K562 (cell line): ENCODE results near the gene ANKRD13A. TPM values are rescaled to one million over a fixed set of nuclear protein-coding genes. Genes with fewer than 3 reads are reported as not detected.

Experiments used
- BCOR ChIP-seq: fragments of 450-650 bp; IDR thresholded peaks from 2 replicates; pipeline ENCODE4 v1.6.1; 2016
- BHLHE40 ChIP-seq: IDR thresholded peaks from 2 replicates; pipeline ENCODE4 v1.6.1; 2011; ENCODE audit warnings: low read length, improper control_type of control experiment
- EP300 ChIP-seq: IDR thresholded peaks from 2 replicates; pipeline ENCODE4 v1.6.1; 2012; ENCODE audit warnings: low read length, improper control_type of control experiment
- ETV6 ChIP-seq, 3 experiments: fragments of 150-350 bp in 1 of 3; sonication (generic) in 1 of 3; formaldehyde crosslinking in 1 of 3; IDR thresholded peaks; 2 replicates each; pipeline versions ENCODE4 v1.6.1 to v1.8.0; 2014 to 2022; ENCODE audit warnings: borderline replicate concordance in 2 of 3, low read depth in 2 of 3, antibody characterized with exemption in 1 of 3, low read length in 1 of 3, mild to moderate bottlenecking in 1 of 3, missing genetic modification reagents in 1 of 3
- HDAC1 ChIP-seq, 2 experiments: fragments of 450-650 bp; IDR thresholded peaks; 2 replicates each; pipeline ENCODE4 v1.6.1; 2016 to 2017; ENCODE audit warnings: inconsistent platforms in 1 of 2, mild to moderate bottlenecking in 1 of 2, moderate library complexity in 1 of 2
- HDAC6 ChIP-seq: IDR thresholded peaks from 2 replicates; pipeline ENCODE4 v1.6.1; 2012; ENCODE audit warnings: low read depth, mild to moderate bottlenecking, control low read depth, inconsistent platforms, low read length, moderate library complexity
- JUND ChIP-seq, 2 experiments: IDR thresholded peaks; 2 replicates in 1 of 2; 3 replicates in 1 of 2; pipeline ENCODE4 v1.6.1; 2011; ENCODE audit warnings: borderline replicate concordance in 2 of 2, low read depth in 2 of 2, low read length in 2 of 2, improper control_type of control experiment in 1 of 2, missing biosample characterization in 1 of 2, missing genetic modification characterization in 1 of 2, missing genetic modification reagents in 1 of 2
- KLF16 ChIP-seq: IDR thresholded peaks from 2 replicates; pipeline ENCODE4 v1.6.1; 2016; ENCODE audit warnings: antibody characterized with exemption
- LARP7 ChIP-seq: fragments of 450-650 bp; IDR thresholded peaks from 2 replicates; pipeline ENCODE4 v1.6.1; 2016
- LEF1 ChIP-seq: fragments of 450-650 bp; IDR thresholded peaks from 2 replicates; pipeline ENCODE4 v1.6.1; 2016; ENCODE audit warnings: mild to moderate bottlenecking
- MECOM ChIP-seq: fragments of 250-450 bp; sonication (Bioruptor Pico); IDR thresholded peaks from 2 replicates; pipeline ENCODE4 v1.8.0; 2022; ENCODE audit warnings: inconsistent platforms
- MITF ChIP-seq: IDR thresholded peaks from 2 replicates; pipeline ENCODE4 v1.6.1; 2014; ENCODE audit warnings: antibody characterized with exemption
- NKRF ChIP-seq: fragments of 450-650 bp; IDR thresholded peaks from 2 replicates; pipeline ENCODE4 v1.6.1; 2016; ENCODE audit warnings: borderline replicate concordance
- NUFIP1 ChIP-seq: fragments of 450-650 bp; IDR thresholded peaks from 2 replicates; pipeline ENCODE4 v1.6.1; 2018; ENCODE audit not compliant: partially characterized antibody
- PCBP2 ChIP-seq: fragments of 200-400 bp; formaldehyde crosslinking; IDR thresholded peaks from 2 replicates; pipeline ENCODE4 v1.6.1; 2018; ENCODE audit warnings: low read length, low read depth, mild to moderate bottlenecking, moderate library complexity; ENCODE audit not compliant: poor library complexity, severe bottlenecking
- PREB ChIP-seq: sonication (generic); formaldehyde crosslinking; IDR thresholded peaks from 2 replicates; pipeline ENCODE4 v1.8.1; 2023; ENCODE audit warnings: mild to moderate bottlenecking, missing genetic modification reagents
- RFX1 ChIP-seq: fragments of 450-650 bp; IDR thresholded peaks from 2 replicates; pipeline ENCODE4 v1.6.1; 2016; ENCODE audit warnings: mild to moderate bottlenecking, moderate library complexity
- ZC3H11A ChIP-seq: IDR thresholded peaks from 2 replicates; pipeline ENCODE4 v1.6.1; 2012; ENCODE audit warnings: low read depth, low read length, improper control_type of control experiment
- ZFP1 ChIP-seq: fragments of 450-650 bp; formaldehyde crosslinking; IDR thresholded peaks from 2 replicates; pipeline ENCODE4 v1.4.0; 2020; ENCODE audit warnings: mild to moderate bottlenecking, mixed read lengths
- ZNF146 ChIP-seq: IDR thresholded peaks from one replicate; pipeline ENCODE4 v1.6.1; 2018; ENCODE audit warnings: missing compliant biosample characterization; ENCODE audit not compliant: unreplicated experiment
- ZNF24 ChIP-seq: fragments of 450-650 bp; IDR thresholded peaks from 2 replicates; pipeline ENCODE4 v1.6.1; 2016
- ZNF583 ChIP-seq: fragments of 250-450 bp; sonication (Bioruptor Pico); IDR thresholded peaks from 2 replicates; pipeline ENCODE4 v1.4.0; 2020
- ZNF644 ChIP-seq: fragments of 200-800 bp; sonication (Bioruptor generic); IDR thresholded peaks from 2 replicates; pipeline ENCODE4 v1.6.1; 2016; ENCODE audit warnings: low read depth, missing genetic modification characterization, missing compliant biosample characterization
- ZNF699 ChIP-seq: fragments of 250-450 bp; sonication (Bioruptor Pico); IDR thresholded peaks from 2 replicates; pipeline ENCODE4 v1.8.0; 2021; ENCODE audit warnings: mild to moderate bottlenecking, moderate library complexity; ENCODE audit not compliant: insufficient replicate concordance
- polyA plus RNA-seq, 8 experiments: library from polyadenylated mRNA; depleted of rRNA in 4 of 8; stranded (reverse) in 5 of 8; unstranded in 3 of 8; fragments of >200 nt; fragmentation: Nextera tagmentation in 2 of 8; fragmentation: Illumina TruSeq in 1 of 8; extraction: Ambion mirVana in 2 of 8; extraction: Trizol in 1 of 8; gene quantifications; 2 replicates each; pipeline versions ENCODE4 v1.2.1 to v1.2.3, GENCODE V29; 2011 to 2014; ENCODE audit warnings: inconsistent platforms in 1 of 8, missing spikeins in 1 of 8
- total RNA-seq, 7 experiments: library from RNA; depleted of rRNA in 6 of 7; stranded (reverse); fragments of >200 nt in 6 of 7; fragmentation: Illumina TruSeq in 2 of 7; extraction: Trizol in 2 of 7; gene quantifications; 2 replicates each; pipeline versions ENCODE4 v1.2.1 to v1.2.3, GENCODE V29; 2011 to 2021; ENCODE audit warnings: low replicate concordance in 1 of 7

Gene ANKRD13A
- total and polyA plus RNA-seq, 9 of the 15 experiments (the other 6 are each of a cell fraction or from before 2014, with no cell fraction given): 5.0 to 55.0 (median 41.5) TPM

- TF ChIP-seq NKRF: no peak; the same call in 1 of the 2 replicates
- peak; percentile 82 for TF ChIP-seq MECOM
- TF ChIP-seq ZNF24: 0 out of 2 replicates have a peak, but pooled peaks have one; percentile 42
- peak; percentile 87 for TF ChIP-seq ZNF583
- no peak for TF ChIP-seq LARP7
- TF ChIP-seq PCBP2: no peak
- TF ChIP-seq RFX1: no peak; the same call in 1 of the 2 replicates
- no peak for TF ChIP-seq ZFP1 (CRISPR knock-in tag)
- 0 out of 2 replicates have a peak, but pooled peaks have one; percentile 79 for TF ChIP-seq PREB (CRISPR knock-in tag)
- peak; percentile 62 for TF ChIP-seq BHLHE40
- TF ChIP-seq ZNF699 (CRISPR knock-in tag): no peak
- 0 out of 2 replicates have a peak, but pooled peaks have one; percentile 34 for TF ChIP-seq KLF16
- TF ChIP-seq MITF: 0 out of 2 replicates have a peak, but pooled peaks have one; percentile 35
- no peak for TF ChIP-seq ETV6 (IDR thresholded peaks at IDR 0.05; ENCODE audit: borderline replicate concordance in 1 of 2, low read depth in 2 of 2, low read length in 1 of 2)
- no peak for TF ChIP-seq ETV6 (CRISPR knock-in tag; IDR thresholded peaks at IDR 0.05; ENCODE audit: borderline replicate concordance)
- peak; percentile 93 for TF ChIP-seq ZNF644 (tag)
- TF ChIP-seq HDAC1 (IDR thresholded peaks at IDR 0.05): peak in 1 of 2 experiments; percentile 57; a peak in 2 of 4 replicates
- TF ChIP-seq EP300: peak; percentile 84
- peak; percentile 28; the same call in 1 of the 2 replicates for TF ChIP-seq BCOR
- no peak for TF ChIP-seq ZNF146
- no peak for TF ChIP-seq HDAC6
- 0 out of 2 replicates have a peak, but pooled peaks have one; percentile 4 for TF ChIP-seq ZC3H11A
- peak; percentile 49; the same call in 1 of the 2 replicates for TF ChIP-seq JUND (IDR thresholded peaks at IDR 0.05; ENCODE audit: borderline replicate concordance, low read depth, low read length)
- TF ChIP-seq JUND (tag; IDR thresholded peaks at IDR 0.05; ENCODE audit: borderline replicate concordance, low read depth, low read length): peak; percentile 55; the same call in 2 of the 3 replicates
- TF ChIP-seq LEF1: peak; percentile 76; the same call in 1 of the 2 replicates
- peak; percentile 4 for TF ChIP-seq NUFIP1
Observed at GRCh38 chr12:110079477-110080400, 80.5 kb downstream of the ANKRD13A start (continued).
